GM21786 (cell line): ENCODE results near the gene RAPGEF6.
"Not testable (repeated sequence)": the region's sequence is repeated elsewhere in the genome, so short reads cannot be mapped to it uniquely, and the experiment has no call there.

Experiments
- ATAC-seq: cut with Tn5 transposase; IDR thresholded peaks from one replicate; pipeline ENCODE4 v1.9.1; 2021; ENCODE audit not compliant: unreplicated experiment

The RAPGEF6 gene

GRCh38 chr5:131608597-131608996, 26.4 kb downstream of the RAPGEF6 start:
- ATAC-seq, result no peak

GRCh38 chr5:131607903-131608540, 27.0 kb downstream of the RAPGEF6 start:
- no peak for ATAC-seq

DNA sequence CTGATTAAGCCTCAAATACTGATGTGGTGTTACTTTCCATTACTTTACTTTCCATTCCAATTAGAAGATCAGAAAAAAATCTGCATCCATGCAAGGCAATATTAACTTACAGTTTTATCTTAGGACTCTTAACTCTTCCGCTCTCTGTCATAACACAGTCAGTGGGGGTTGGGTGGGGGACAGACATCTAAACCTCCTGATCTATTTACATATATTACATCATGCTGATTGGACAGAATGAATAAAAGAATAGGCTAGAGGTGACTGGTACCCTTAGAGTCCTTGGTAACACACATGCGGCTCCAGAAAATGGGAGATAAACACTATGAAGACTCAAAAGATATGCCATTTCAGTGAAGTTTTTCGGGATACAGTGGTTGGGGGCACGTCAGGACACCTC, 27.6 kb downstream of the RAPGEF6 start:
- no peak for ATAC-seq

DNA sequence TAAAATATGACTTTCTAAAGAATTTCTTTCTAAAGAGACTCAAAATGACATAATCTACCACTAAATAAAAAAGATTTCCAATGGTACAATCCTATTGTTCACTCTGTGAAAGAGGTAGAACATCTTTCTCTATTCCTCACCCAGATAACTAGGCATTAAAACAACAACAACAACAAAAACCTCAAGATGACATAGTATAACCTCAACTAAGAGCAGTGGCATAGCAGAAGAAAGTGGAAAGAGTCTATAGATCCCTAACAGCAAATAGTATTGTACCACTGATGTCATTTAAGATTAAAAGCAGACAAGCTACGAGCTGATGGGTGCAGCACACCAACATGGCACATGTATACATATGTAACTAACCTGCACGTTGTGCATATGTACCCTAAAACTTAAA, 29.9 kb downstream of the RAPGEF6 start:
- no peak for ATAC-seq

GRCh38 chr5:131595088-131596033, 39.7 kb downstream of the RAPGEF6 start:
- ATAC-seq, result no peak

GRCh38 chr5:131593921-131594320, 41.1 kb downstream of the RAPGEF6 start:
- ATAC-seq, result no peak

DNA sequence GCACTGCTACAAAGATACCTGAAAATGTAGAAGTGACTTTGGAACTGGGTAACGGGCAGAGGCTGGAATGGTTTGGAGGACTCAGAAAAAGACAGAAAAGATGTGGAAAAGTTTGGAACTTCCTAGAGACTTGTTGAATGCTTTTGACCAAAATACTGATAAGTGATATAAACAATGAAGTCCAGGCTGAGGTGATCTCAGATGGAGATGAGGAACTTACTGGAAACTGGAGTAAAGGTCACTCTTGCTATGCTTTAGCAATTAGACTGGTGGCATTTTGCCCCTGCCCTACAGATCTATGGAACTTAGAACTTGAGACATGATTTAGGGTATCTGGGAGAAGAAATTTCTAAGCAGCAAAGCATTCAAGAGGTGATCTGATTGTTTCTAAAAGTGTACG, 41.6 kb downstream of the RAPGEF6 start:
- ATAC-seq, result not testable (repeated sequence)

GRCh38 chr5:131589510-131590348, 45.3 kb downstream of the RAPGEF6 start:
- no peak for ATAC-seq

- no peak for ATAC-seq
Measured at GRCh38 chr5:131587541-131587940, 47.5 kb downstream of the RAPGEF6 start.

DNA sequence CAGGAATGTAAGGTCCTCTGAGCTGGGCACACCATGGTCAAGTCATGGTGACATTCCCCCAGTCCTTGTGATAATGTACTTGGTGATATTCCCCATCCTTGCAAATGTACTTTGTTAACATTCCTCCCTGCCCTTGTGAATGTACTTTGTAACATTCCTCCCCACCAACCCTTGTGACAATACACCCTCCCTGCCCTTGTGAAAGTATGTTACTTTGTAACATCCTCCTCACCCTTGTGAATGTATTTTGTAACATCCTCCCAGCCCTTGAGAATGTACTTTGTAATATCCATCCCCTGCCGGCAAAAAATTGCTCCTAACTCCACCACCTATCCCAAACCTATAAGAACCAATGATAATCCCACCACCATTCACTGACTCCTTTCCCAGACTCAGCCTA, 53.3 kb downstream of the RAPGEF6 start:
- ATAC-seq, result no peak

- no peak for ATAC-seq
Measured at GRCh38 chr5:131579917-131580671, 54.9 kb downstream of the RAPGEF6 start.

- no peak for ATAC-seq
Measured at GRCh38 chr5:131575660-131576227, 59.3 kb downstream of the RAPGEF6 start.

- no peak for ATAC-seq
Measured at GRCh38 chr5:131571669-131572168, 63.3 kb downstream of the RAPGEF6 start.

DNA sequence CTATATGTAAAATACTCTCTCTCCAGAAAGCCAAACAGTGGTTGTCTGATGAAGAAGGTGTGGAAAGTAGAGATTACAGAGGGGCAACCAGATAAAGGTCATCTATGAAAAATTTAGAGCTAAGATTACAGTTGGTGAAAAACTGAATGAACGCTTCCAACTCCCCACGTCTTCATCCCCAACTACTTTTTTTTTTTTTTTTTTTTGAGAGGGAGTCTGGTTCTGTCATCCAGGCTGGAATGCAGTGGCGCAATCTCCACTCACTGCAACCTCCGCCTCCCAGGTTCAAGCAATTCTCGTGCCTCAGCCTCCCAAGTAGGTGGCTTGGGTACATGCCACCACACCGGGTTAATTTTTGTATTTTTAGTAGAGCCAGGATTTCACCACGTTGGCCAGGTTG, 64.3 kb downstream of the RAPGEF6 start:
- ATAC-seq, result no peak

- no peak for ATAC-seq
Measured at GRCh38 chr5:131564229-131564652, 70.8 kb downstream of the RAPGEF6 start.

- ATAC-seq, result no peak
Measured at GRCh38 chr5:131563434-131564228, 71.4 kb downstream of the RAPGEF6 start.

GRCh38 chr5:131550606-131551005, 84.4 kb downstream of the RAPGEF6 start:
- ATAC-seq, result no peak

DNA sequence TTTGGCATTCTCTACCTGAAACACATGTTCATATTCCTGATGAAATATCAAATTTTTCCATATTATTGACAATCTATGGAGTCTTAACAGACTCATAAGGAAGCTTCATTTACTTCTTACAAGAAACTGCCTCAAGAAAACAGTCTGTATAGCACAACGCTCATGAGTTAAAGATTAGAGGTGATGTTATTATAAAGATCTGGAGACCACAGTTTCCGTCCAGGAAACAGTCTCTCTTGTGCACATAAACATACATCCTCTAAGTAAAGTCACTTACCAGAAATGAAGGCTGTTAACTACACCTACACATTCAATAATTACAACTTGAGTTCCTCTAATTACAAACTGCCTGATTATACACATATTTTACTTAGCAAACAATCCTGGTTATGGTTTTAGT, 86.9 kb downstream of the RAPGEF6 start:
- no peak for ATAC-seq

- ATAC-seq, result no peak
Measured at GRCh38 chr5:131545845-131546244, 89.2 kb downstream of the RAPGEF6 start.
